ENCODE results near the gene SLC29A3. TPM values are rescaled to one million over a fixed set of nuclear protein-coding genes. Genes with fewer than 3 reads are reported as not detected.

Gene SLC29A3
- total and polyA plus RNA-seq, 2 of the 8 experiments (the other 6 are each of a cell fraction or from before 2014, with no cell fraction given): 14.0 to 24.6 TPM

- TF ChIP-seq ATF2 (IDR thresholded peaks at IDR 0.05; ENCODE audit: low read length) (no peak), SIRT6 (IDR thresholded peaks at IDR 0.05; ENCODE audit: low read length) (no peak)
These were observed 39.4 kb upstream of the SLC29A3 start (continued) for GRCh38 chr10:71279590-71280170.

Measured in H1 (cell line).